ENCODE results near the gene NATD1. TPM values are rescaled to one million over a fixed set of nuclear protein-coding genes. Genes with fewer than 3 reads are reported as not detected.

Gene NATD1, protein sequence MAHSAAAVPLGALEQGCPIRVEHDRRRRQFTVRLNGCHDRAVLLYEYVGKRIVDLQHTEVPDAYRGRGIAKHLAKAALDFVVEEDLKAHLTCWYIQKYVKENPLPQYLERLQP
- total RNA-seq = 1 to 10 TPM; 1.8 to 1.9 TPM

DNA sequence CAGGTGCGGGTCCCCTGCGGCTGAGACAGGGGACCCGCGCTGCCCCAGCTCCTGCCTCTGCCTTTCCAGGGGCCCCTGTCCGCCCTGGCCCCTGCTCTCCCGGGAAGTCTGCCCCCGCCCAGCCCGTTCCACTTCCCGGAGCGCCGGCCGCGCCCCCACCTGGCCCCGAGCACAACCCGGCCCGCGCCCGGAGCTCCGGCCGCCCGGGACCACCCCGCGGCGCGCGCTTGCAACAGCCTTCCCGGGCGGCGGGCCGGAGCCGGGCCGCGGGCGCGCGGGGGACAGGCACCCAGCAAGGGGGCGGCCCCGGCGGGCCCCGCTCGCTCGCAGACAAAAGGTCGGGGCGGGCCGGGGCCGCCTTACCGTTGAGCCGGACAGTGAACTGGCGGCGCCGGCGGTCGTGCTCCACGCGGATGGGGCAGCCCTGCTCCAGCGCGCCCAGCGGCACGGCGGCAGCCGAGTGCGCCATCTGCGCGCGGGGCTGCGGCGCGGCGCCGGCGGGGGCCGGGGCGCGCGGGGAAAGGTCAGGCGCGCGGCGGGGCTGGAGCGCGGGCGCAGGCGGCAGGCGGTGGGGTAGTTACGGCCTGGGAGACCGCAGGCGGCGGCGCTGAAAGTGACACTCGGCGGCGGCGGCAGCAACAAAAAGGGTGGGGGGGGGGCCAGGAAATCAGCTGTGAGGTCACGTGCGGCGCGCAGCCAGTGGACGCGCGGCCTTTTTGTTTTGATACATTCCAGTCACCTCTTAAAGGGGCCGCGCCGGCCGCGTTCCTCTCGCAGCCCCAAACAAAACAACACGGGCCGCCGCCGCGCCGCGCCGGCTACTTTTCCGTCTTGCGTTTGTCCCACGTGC, at the start of gene NATD1:
Gene NATD1 (minus strand): TSS at position 615 of the 850 bp plus-strand sequence. CDS start 146 bp downstream, at position 469.
- POLR2A ChIA-PET = interaction anchor here (0.5 kb wide), 1 partner anchor 966 kb away, joined by 3 read pairs; no protein-coding TSS in a partner anchor
- CTCF ChIA-PET = interaction anchor here (1.1 kb wide), 1 partner anchor 124 kb away, joined by 3 read pairs; no protein-coding TSS in a partner anchor

DNA sequence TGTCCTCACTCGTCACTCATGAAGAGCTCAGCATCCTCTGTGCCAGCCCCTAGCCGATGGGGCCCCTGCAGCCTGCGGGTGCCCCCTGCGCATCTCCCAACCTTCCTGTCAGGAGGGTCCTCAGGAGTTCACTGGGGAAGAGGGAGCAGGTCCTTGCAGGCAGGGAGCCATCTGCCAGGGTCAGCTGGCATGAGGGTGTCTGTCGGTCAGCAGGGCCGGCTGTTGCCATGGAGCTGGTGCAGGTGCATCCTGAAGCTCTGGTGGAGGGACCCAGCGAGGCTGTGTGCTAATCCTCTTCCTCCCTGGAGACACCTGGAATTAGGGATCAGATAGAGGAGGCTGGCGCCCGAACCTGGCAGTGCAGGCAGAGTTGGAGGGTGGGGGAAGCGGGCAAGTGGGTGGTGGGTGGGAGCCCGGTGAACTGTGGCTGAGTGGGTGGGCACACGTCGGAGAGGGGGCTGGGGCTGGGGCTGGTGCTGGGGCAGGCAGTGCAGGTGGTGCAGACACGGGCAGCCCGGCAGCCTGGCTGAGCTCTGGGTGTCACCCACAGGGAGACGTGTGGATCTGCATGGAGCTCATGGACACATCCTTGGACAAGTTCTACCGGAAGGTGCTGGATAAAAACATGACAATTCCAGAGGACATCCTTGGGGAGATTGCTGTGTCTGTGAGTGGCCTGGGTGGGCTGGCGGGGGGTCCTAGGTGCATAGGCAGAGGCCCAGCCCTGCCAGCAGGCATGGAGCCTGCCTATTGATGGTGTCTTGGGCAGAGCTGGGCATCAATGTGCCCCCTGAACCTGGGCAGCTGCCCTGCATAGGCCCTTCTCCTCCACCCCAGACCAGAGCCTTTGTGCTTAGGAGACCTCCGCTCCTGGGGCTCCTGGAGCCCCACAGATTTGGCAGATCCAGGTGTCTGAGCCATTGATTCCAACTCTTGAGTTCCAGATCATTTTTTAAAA, 48.7 kb upstream of the NATD1 start:
- CTCF ChIA-PET = interaction anchor here (1.3 kb wide), 1 partner anchor 23 kb away, joined by 3 read pairs; no protein-coding TSS in a partner anchor
- POLR2A ChIA-PET = no interaction called here

- POLR2A ChIA-PET = no interaction called here
These were observed 47.7 kb upstream of the NATD1 start for GRCh38 chr17:21300601-21301571.

GRCh38 chr17:21299981-21300600, 46.9 kb upstream of the NATD1 start:
- POLR2A ChIA-PET = no interaction called here
- CTCF ChIA-PET = interaction anchor here (1.1 to 1.4 kb wide), 2 partner anchors 13 to 212 kb away, joined by 3 read pairs; no protein-coding TSS in a partner anchor

More at GRCh38 chr17:21300601-21301571, 47.7 kb upstream of the NATD1 start:
- CTCF ChIA-PET = interaction anchor here (1.3 to 1.4 kb wide), 2 partner anchors 13 to 22 kb away, joined by 3 read pairs; no protein-coding TSS in a partner anchor

DNA sequence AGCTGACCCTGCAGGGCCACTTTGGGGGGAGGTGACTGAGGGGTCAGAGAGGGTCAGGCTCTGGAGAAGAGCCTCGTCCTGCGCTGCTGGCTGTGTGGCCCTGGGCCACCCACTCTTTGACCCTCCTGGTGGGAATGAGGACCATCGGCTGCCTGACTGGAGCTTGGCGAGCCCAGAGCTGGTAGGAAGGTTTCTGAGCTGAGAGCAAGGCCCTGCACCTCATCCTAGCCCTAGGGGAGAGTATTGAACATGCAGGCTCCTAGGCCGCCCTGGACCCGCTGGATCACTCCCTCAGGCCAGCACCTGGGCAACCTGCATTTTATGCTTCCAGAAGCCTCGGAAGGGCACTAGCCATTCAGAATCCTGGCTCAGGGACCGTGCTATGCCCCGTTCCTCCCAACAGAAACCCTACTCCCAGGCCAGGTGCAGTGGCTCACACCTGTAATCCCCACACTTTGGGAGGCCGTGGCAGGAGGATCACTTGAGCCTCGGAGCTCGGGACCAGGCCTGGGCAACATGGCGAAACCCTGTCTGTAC, 45.8 kb upstream of the NATD1 start:
- ChIA-PET CTCF (interaction anchor here (1.1 to 1.4 kb wide), 2 partner anchors 12 to 213 kb away, joined by 3 read pairs; no protein-coding TSS in a partner anchor), POLR2A (interaction anchor here (0.5 kb wide), 1 partner anchor 923 kb away, joined by 3 read pairs; no protein-coding TSS in a partner anchor)

GRCh38 chr17:21298056-21298982, 45.1 kb upstream of the NATD1 start:
- CTCF ChIA-PET = no interaction called here
- POLR2A ChIA-PET = interaction anchor here (0.5 kb wide), 1 partner anchor 924 kb away, joined by 3 read pairs; no protein-coding TSS in a partner anchor

DNA sequence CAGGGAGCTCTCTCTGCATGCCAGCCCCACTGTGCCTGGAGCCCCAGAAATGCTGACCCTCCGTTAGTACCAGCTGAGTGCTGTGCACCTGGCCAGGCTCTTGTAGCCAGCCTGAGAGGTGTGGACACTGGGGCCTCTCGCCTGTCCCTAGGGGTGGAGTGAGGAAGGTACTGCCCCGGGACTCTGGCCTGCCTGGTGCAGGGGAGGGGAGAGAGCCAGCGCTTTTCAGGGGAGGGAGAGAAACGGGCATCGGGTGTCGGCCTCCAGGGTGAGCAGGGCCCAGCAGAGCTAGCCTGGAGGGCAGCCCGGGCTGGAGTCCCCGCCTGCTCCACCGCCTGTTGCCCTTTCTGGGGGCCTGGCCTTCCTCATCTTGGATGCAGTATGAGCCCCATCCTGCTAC, 44.4 kb upstream of the NATD1 start:
- POLR2A ChIA-PET = no interaction called here

DNA sequence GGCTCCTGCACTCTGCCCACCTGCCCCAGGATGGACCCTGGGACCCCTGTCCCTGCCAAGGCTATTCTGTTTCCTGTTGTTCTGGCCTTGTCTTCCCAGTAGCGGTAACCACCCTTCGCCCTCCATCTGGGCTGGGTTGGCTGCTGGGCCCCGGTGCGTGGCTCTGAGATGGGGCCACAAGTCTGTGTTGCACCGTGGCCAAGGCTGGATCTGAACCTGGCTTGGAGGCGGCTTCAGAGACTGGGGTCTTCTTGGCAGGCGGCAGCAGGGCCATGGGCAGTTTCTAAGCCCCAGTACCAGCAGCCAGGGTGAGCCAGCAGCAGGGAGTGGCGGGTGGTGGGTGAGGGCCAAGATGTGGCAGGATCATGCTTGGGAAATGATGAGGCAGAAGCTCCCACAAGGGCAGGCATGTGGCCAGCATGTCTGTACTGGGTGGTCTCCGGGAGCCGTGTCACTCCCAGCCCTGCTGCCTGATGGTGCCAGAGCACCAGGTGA, 43.9 kb upstream of the NATD1 start:
- CTCF ChIA-PET = no interaction called here
- POLR2A ChIA-PET = no interaction called here

More for the DNA sequence above, 44.4 kb upstream of the NATD1 start:
- CTCF ChIA-PET = no interaction called here

DNA sequence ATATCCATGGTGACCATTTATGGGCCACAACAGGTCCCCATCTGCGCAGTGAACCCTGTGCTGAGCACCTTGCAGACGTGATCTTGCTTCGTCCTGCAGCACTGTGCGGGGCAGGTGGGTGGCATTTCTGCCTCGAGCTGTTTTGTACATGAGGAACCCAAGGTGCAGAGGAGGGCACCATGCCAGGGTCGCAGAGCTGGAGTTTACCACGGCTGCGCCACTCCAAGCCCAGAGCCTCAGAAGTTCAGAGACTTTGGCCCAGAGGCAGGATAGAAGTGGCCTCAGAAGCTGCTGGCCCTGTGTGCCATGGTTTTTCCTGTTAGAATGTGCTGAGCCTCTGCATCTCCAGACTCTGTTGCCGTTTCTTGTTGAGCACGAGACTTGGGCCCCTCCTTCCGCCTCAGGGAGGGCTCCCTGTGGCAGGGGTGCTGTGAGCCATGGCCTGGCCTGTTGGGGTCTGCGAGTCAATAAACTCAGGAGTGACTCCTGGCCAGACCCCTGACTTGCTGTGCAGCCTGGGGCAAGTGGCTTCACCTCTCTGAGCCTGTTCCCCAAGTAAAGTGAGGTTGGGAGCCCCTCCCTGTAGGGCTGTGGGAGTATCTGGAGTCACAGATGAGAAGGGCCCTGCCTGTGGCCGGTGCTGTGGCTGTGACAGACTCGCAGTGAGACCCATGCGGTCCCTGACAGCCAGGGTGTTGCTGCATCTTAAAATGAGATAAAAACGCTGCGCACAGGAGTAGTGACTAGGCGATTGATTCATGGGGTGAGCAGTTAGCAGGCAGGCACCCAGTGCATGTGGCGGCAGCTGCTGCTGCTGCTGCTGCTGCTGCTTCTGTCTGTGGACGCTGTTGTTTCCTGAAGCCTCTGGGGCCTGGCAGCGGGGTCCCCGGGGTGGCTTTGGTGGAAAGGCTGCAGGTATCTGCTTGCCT, 43.2 kb upstream of the NATD1 start:
- POLR2A ChIA-PET = no interaction called here
- CTCF ChIA-PET = no interaction called here

- ChIA-PET CTCF (no interaction called here), POLR2A (no interaction called here)
These were observed 42.1 kb upstream of the NATD1 start for GRCh38 chr17:21295036-21295952.

DNA sequence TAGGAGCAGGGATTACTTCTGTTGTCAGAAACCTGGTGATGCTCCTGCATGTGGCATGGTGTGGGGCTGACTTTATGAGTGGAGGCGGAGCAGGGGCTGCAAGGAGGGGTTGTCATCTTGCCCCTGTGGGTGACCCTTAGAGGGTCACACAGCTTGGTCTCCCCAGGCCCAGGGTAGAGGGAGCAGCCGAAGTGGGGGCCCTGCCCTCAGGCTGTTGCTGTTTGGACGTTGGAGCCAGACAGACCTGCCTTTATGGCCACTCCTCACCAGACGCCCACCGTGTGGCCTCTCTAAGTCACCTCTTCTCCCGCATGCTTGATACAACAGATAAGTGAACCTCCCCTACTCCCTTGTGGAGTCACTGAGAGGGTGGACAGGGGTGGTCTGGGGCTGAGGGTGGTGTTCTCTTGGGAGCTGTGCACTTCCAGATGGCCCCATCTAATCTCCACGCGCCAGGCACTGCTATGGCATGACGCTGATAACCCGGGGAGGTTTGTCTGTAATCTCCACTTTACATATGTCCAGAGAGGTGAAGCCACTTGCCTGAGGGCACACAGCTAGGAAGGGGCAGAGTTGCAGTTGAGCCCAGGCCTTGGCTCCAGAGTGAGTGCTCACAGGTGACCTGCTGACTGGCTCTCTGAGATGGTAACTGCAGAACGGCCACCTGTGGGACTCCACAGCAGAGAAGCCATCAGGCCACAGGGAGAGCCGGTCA, 41.3 kb upstream of the NATD1 start:
- POLR2A ChIA-PET = no interaction called here
- CTCF ChIA-PET = no interaction called here

DNA sequence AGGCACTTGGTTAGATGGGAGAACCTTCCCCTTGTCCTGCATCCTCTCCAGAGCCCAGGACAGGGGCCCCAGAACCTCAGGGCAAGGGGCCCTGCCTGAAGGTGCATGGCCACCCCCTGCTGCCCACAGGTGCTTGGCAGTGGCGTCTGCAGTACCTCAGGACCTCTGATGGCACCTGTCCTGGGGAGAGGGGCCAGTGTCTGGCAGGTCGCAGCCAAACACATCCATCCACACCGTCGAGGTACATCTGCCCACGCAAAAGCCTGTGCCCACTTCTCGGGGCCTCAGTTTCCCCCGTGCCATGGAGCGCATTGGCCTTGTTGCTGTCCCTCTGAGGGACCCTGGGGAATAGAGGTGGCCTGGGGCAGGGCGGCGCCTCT, 40.6 kb upstream of the NATD1 start:
- CTCF ChIA-PET = no interaction called here
- POLR2A ChIA-PET = no interaction called here

DNA sequence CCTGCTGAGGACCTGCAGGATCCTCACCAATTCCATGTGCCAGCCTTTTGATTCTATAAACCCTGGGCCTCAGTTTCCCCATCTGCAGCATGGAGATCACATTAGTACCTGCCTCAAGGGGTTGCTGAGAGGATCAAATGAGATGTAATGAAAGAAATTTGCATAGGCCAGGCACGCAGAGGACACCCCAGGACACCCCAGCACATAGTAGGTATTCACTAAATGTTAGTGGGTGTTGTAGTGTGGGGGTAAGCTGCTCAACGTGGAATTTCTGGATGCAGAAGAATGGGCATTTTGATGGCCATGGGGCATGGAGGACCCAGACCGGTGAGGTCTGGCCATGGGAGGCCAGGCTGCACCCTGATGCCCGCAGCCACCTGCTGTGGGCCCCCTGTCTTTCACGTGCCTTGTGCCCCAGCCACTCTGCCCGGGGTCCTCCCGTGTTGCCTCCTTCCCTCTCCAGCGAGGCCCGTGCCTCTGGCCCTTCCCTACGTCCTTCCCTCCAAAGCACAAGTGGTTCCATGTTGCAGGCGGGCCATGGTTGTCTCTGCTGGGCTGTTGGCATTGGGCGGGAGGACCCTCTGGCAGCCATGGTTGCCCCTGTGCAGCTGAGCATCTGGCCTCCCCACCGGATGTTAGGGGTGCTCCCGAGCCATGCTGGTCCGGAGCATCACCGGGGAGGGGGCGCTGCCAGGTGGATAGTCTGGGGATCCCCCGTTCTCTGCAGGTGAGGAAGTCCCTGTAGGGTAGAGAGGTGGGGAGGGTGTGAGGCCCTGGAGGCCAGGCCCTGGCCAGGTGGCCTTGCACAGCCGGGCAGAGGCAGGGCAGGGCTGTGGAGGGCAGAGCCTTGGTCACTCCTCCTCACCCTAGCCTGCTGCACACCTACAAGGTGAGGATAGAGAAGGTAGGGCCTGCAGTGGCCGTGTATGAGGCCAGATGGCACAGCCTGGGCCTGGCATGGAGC, 39.9 kb upstream of the NATD1 start:
- ChIA-PET POLR2A (no interaction called here), CTCF (no interaction called here)

All from activated CD8-positive, alpha-beta memory T cell treated with anti-CD3 and anti-CD28 coated beads for 36 hours (primary cell).